B cell (primary cell): ENCODE data around the gene LMO1.

Experiments used
- EZH2 ChIP-seq: IDR thresholded peaks from 2 replicates; pipeline ENCODE4 v1.6.1; 2012; ENCODE audit warnings: borderline replicate concordance, low read depth, mild to moderate bottlenecking, moderate library complexity, low read length; ENCODE audit not compliant: insufficient read depth, poor library complexity, severe bottlenecking
- TF ChIP-seq, protein P1 (sequence below): fragments of 200-600 bp; IDR thresholded peaks from one replicate; pipeline ENCODE4 v1.8.0; 2022; ENCODE audit warnings: antibody characterized with exemption, mild to moderate bottlenecking

DNA sequence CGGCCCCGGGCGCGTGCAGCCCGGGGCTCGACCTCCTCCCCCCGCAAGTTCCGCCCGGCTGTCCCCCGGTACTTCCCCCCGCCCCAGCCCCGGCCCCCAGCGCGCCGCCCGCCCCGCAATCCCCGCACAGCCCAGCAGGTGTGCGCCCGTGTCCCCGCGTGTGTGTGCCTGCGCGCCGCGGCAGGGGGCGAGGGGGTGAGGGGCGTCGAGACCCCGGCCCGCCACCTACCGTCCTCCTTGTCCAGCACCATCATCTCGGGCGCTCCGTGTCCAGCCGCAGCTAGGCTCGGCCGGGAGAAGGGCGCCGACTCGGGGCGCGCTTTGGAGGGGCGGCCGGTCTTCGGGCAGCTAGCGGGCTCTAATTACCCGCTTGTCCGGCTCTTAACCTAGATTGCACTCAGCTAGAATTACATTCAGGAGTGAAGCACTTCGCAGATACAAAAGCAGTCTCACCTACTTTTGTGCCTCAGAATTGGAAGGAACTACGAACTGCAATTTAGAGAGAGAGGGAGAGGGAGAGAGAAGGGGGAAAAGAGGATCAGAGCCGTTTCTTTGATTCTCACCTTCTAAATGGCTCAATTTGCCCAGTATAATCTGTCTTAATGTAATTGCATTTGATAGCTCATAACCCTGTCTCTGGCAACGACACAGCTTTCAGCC, 439 bp downstream of the LMO1 start:
- TF ChIP-seq, protein P1, sequence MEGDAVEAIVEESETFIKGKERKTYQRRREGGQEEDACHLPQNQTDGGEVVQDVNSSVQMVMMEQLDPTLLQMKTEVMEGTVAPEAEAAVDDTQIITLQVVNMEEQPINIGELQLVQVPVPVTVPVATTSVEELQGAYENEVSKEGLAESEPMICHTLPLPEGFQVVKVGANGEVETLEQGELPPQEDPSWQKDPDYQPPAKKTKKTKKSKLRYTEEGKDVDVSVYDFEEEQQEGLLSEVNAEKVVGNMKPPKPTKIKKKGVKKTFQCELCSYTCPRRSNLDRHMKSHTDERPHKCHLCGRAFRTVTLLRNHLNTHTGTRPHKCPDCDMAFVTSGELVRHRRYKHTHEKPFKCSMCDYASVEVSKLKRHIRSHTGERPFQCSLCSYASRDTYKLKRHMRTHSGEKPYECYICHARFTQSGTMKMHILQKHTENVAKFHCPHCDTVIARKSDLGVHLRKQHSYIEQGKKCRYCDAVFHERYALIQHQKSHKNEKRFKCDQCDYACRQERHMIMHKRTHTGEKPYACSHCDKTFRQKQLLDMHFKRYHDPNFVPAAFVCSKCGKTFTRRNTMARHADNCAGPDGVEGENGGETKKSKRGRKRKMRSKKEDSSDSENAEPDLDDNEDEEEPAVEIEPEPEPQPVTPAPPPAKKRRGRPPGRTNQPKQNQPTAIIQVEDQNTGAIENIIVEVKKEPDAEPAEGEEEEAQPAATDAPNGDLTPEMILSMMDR, result no peak
- TF ChIP-seq EZH2, result no peak
